HT1080 (cell line): ENCODE measurements around the gene MFSD6L. TPM values are rescaled to one million over a fixed set of nuclear protein-coding genes. Genes with fewer than 3 reads are reported as not detected.

ENCODE experiments used
- total RNA-seq: library from RNA; depleted of rRNA; stranded (reverse); fragments of >200 nt; shearing (Covaris generic); gene quantifications from 2 replicates; pipeline ENCODE4 v1.2.3, GENCODE V29; 2014; rRNA removed

The MFSD6L gene
- total RNA-seq, 1 experiment from 2014 or later = not detected

Other genes starting within 250 kb of the MFSD6L start
- gene MYH10, start 168.6 kb downstream of the MFSD6L start, total RNA-seq = 29.2 and 35.8 TPM in 2 replicates
- gene CCDC42, start 54.5 kb downstream of the MFSD6L start, total RNA-seq = not detected in 2 replicates
- gene SPDYE4, start 40.8 kb downstream of the MFSD6L start, total RNA-seq = not detected in 2 replicates
- not detected in 2 replicates for gene PIK3R6, start 68.3 kb upstream of the MFSD6L start, total RNA-seq
- gene PIK3R5, start 166.3 kb upstream of the MFSD6L start, total RNA-seq = not detected in 2 replicates
- 0.03 TPM in 1 of 2 replicates, not detected in the other for gene NTN1, start 222.1 kb upstream of the MFSD6L start, total RNA-seq